Glutamatergic neuron (in vitro differentiated cells): ENCODE data around the gene SGCA. TPM values are rescaled to one million over a fixed set of nuclear protein-coding genes. Genes with fewer than 3 reads are reported as not detected.

Source experiments
- DNase-seq: peaks from one replicate; pipeline ENCODE4 v3.0.0; 2022
- H3K27ac Mint-ChIP-seq: one replicate; pipeline ENCODE4 v1.8.0; 2020; ENCODE audit warnings: mild to moderate bottlenecking, mixed read lengths, inconsistent platforms; ENCODE audit not compliant: unreplicated experiment
- H3K27me3 Mint-ChIP-seq: one replicate; pipeline ENCODE4 v1.8.0; 2020; ENCODE audit warnings: mild to moderate bottlenecking, moderate library complexity, mixed read lengths, inconsistent platforms; ENCODE audit not compliant: unreplicated experiment
- H3K36me3 Mint-ChIP-seq: one replicate; pipeline ENCODE4 v1.8.0; 2020; ENCODE audit warnings: mild to moderate bottlenecking, mixed read lengths, inconsistent platforms; ENCODE audit not compliant: unreplicated experiment
- H3K4me1 Mint-ChIP-seq: one replicate; pipeline ENCODE4 v1.8.0; 2020; ENCODE audit warnings: mild to moderate bottlenecking, low read depth, mixed read lengths, inconsistent platforms; ENCODE audit not compliant: unreplicated experiment
- H3K4me3 Mint-ChIP-seq: one replicate; pipeline ENCODE4 v1.8.0; 2020; ENCODE audit warnings: mild to moderate bottlenecking, mixed read lengths, inconsistent platforms; ENCODE audit not compliant: unreplicated experiment
- H3K9me3 Mint-ChIP-seq: one replicate; pipeline ENCODE4 v1.8.0; 2020; ENCODE audit warnings: mild to moderate bottlenecking, moderate library complexity, mixed read lengths, inconsistent platforms; ENCODE audit not compliant: unreplicated experiment
- CTCF ChIP-seq: fragments of 200-600 bp; sonication (generic); IDR thresholded peaks from one replicate; pipeline ENCODE4 v1.5.0; 2021; ENCODE audit not compliant: partially characterized antibody, unreplicated experiment
- total RNA-seq: library from RNA; stranded (reverse); fragmentation: NEBNext Ultra II Directional; extraction: Animal tissue kit (Norgen Biotek cat#: 25700); gene quantifications from one replicate; pipeline ENCODE4 v1.2.1, GENCODE V29; 2021; ENCODE audit not compliant: unreplicated experiment

The SGCA gene
- total RNA-seq, 1 donor from 2014 or later = 1.3 TPM

- no peak for TF ChIP-seq CTCF
- Mint-ChIP-seq H3K27me3 (peaks cover 8% of the 10 kb centered on the region), H3K36me3 (no peaks in the 10 kb centered on the region), H3K4me1 (peaks cover 35% of the 10 kb centered on the region), H3K9me3 (peaks cover 8% of the 10 kb centered on the region), H3K4me3 (no peak overlapping the region), H3K27ac (no peak overlapping the region)
- DNase-seq = no peak
Measured at GRCh38 chr17:50177476-50177875, 11.7 kb downstream of the SGCA start.

- Mint-ChIP-seq H3K9me3 (peaks cover 7% of the 10 kb centered on the region), H3K27ac (peak overlapping the region; percentile 81), H3K27me3 (peaks cover 8% of the 10 kb centered on the region), H3K36me3 (no peaks in the 10 kb centered on the region), H3K4me1 (peaks cover 32% of the 10 kb centered on the region), H3K4me3 (peak overlapping the region; percentile 78)
- DNase-seq = peak; percentile 73
- no peak for TF ChIP-seq CTCF
Measured at GRCh38 chr17:50177983-50178834, 12.4 kb downstream of the SGCA start.

- DNase-seq = no peak
- TF ChIP-seq CTCF = no peak
- H3K27ac Mint-ChIP-seq = no peak overlapping the region
- no peaks in the 10 kb centered on the region for H3K36me3 Mint-ChIP-seq
- no peak overlapping the region for H3K4me3 Mint-ChIP-seq
- peaks cover 31% of the 10 kb centered on the region for H3K4me1 Mint-ChIP-seq
- peaks cover 7% of the 10 kb centered on the region for H3K9me3 Mint-ChIP-seq
- H3K27me3 Mint-ChIP-seq = peaks cover 8% of the 10 kb centered on the region
Measured at GRCh38 chr17:50180111-50180510, 14.3 kb downstream of the SGCA start.

GRCh38 chr17:50180620-50181019 is 14.8 kb downstream of the SGCA start:
- Mint-ChIP-seq H3K27ac (no peak overlapping the region), H3K4me1 (peaks cover 31% of the 10 kb centered on the region)
- no peak for TF ChIP-seq CTCF

GRCh38 chr17:50181144-50181543 is 15.3 kb downstream of the SGCA start:
- H3K36me3 Mint-ChIP-seq = no peaks in the 10 kb centered on the region
- TF ChIP-seq CTCF = no peak
- H3K4me1 Mint-ChIP-seq = peaks cover 31% of the 10 kb centered on the region
- peaks cover 5% of the 10 kb centered on the region for H3K27me3 Mint-ChIP-seq
- no peak overlapping the region for H3K4me3 Mint-ChIP-seq
- no peak overlapping the region for H3K27ac Mint-ChIP-seq
- H3K9me3 Mint-ChIP-seq = peaks cover 8% of the 10 kb centered on the region
- no peak for DNase-seq

More at GRCh38 chr17:50180620-50181019, 14.8 kb downstream of the SGCA start:
- Mint-ChIP-seq H3K4me3 (no peak overlapping the region), H3K9me3 (peaks cover 7% of the 10 kb centered on the region), H3K36me3 (no peaks in the 10 kb centered on the region), H3K27me3 (peaks cover 7% of the 10 kb centered on the region)
- DNase-seq = no peak
